Right lobe of liver (tissue), 6 donors: ENCODE data around the gene CDH1. TPM values are rescaled to one million over a fixed set of nuclear protein-coding genes. Genes with fewer than 3 reads are reported as not detected.

Experiments
- ATAC-seq, 4 donors: fragments of 200-7000 bp; cut with Tn5 transposase; one replicate each; pipeline ENCODE4 v1.9.1; 2020; ENCODE audit warnings: mild to moderate bottlenecking in 4 of 4, moderate library complexity in 4 of 4
- DNase-seq, 3 donors: peaks; one replicate each; pipeline ENCODE4 v3.0.0-alpha.2; 2020
- H3K27ac ChIP-seq, 3 donors: fragments of 200-600 bp; one replicate each; pipeline ENCODE4 v1.8.0; 2022
- H3K27me3 ChIP-seq, 2 donors: fragments of 200-600 bp; one replicate each; pipeline ENCODE4 v1.8.0; 2022
- H3K36me3 ChIP-seq, 4 donors: fragments of 200-600 bp; sonication (generic) in 1 of 4; one replicate each; pipeline versions ENCODE4 v1.5.1 to v1.8.0; 2017 to 2022; ENCODE audit warnings: control low read depth in 1 of 4
- H3K4me1 ChIP-seq, 4 donors: fragments of 200-600 bp; sonication (generic) in 1 of 4; one replicate each; pipeline versions ENCODE4 v1.5.1 to v1.8.0; 2017 to 2022; ENCODE audit warnings: control low read depth in 1 of 4
- H3K4me3 ChIP-seq, 3 donors: fragments of 200-600 bp; one replicate each; pipeline ENCODE4 v1.8.0; 2022
- H3K9me3 ChIP-seq, 4 donors: fragments of 200-600 bp; sonication (generic) in 1 of 4; one replicate each; pipeline versions ENCODE4 v1.5.1 to v1.8.0; 2017 to 2022; ENCODE audit warnings: control low read depth in 1 of 4
- CTCF ChIP-seq, 4 donors: fragments of 200-600 bp in 3 of 4; fragments of 450-650 bp in 1 of 4; IDR thresholded peaks; one replicate each; pipeline versions ENCODE4 v1.5.1 to v1.8.0; 2016 to 2022; ENCODE audit warnings: antibody characterized with exemption in 4 of 4, mild to moderate bottlenecking in 2 of 4
- POLR2A ChIP-seq: fragments of 450-650 bp; IDR thresholded peaks from one replicate; pipeline ENCODE4 v1.6.1; 2017; ENCODE audit warnings: antibody characterized with exemption, mild to moderate bottlenecking
- WGBS: methylation state at CpG from one replicate; pipeline ENCODE4 v1.1.6; 2018; ENCODE audit warnings: low coverage, low lambda C conversion rate; ENCODE audit not compliant: insufficient coverage; ENCODE audit errors: missing lambda C conversion rate; 5-methylcytosine and 5-hydroxymethylcytosine counted together
- intact Hi-C, 2 donors: fragments of 100-400 bp; cut with DNase I; formaldehyde crosslinking; loops; one replicate each; pipeline versions ENCODE4 v1.11.2 to v1.14.1; 2022
- total RNA-seq, 6 experiments: library from RNA; depleted of rRNA in 2 of 6; stranded (reverse); fragments of >200 nt in 2 of 6; fragmentation: NEBNext Ultra II Directional in 3 of 6; extraction: Animal tissue kit (Norgen Biotek cat#: 25700) in 3 of 6; gene quantifications; one replicate each; pipeline versions ENCODE4 v1.1.0 to v1.2.4, GENCODE V29; 2016 to 2023
- donor health status: DM: no; HTN: yes; CAD: no.
- donor health status: DM: no; HTN: no; CAD: no.
- donor health status: DM: no; HTN: no; CAD: no.
- donor health status: DM: no; HTN: yes; CAD: no.
- donor health status: DM: no; HTN: yes; CAD: no.

Gene CDH1
- total RNA-seq, 6 experiments from 2014 or later, result 54.3 to 130 (median 76.5) TPM

DNA sequence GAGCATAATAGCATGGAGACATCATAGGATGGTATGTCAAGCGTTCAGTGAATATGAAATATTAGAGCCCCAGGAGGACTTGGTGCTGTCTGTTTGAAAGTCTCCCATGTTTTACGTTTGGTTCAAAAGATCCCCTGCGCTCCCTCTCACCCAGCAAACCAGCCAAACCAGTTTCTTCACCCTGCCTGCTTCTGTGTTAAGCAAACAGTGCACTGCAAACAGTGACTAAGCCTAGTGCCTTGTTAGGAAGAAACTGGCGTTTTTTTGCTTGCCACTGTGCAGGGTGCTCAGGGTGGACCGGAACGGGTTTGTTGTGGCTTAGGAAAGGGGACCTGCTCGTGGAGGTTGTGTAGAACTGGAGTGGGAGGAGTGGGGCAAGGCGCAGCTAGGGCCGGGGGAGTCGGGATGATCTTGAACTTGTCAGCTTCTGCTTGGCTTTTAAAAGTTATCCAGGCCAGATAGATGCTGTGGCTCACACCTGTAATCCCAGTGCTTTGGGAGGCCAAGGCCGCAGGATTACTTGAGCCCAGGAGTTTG, 7.7 kb downstream of the CDH1 start:
- Histone ChIP-seq H3K9me3 (no peaks in the 10 kb centered on the region), H3K27me3 (no peaks in the 10 kb centered on the region), H3K4me1 (peaks cover 0 to 50% (median 19%) of the 10 kb centered on the region in 4 donors), H3K4me3 (peak overlapping the region in 2 of 3 donors; percentile 25 to 31), H3K27ac (peak overlapping the region; percentile 40 to 91 (median 81)), H3K36me3 (no peaks in the 10 kb centered on the region)
- intact Hi-C loops, result no loop called here
- peak; percentile 75 to 88 (median 81) for ATAC-seq
- WGBS, result 20% methylated on average over 11 of the region's 11 CpGs
- peak in 2 of 3 donors; percentile 64 to 76 for DNase-seq
- TF ChIP-seq POLR2A (no peak), CTCF (IDR thresholded peaks at IDR 0.05) (no peak)

- no peaks in the 10 kb centered on the region for H3K27me3 ChIP-seq
- H3K27ac ChIP-seq, result no peak overlapping the region
- peaks cover 0 to 29% (median 6%) of the 10 kb centered on the region in 4 donors for H3K4me1 ChIP-seq
- H3K4me3 ChIP-seq, result no peak overlapping the region
- no peak for DNase-seq
- ATAC-seq, result no peak
- intact Hi-C loops, result no loop called here
- no peaks in the 10 kb centered on the region for H3K9me3 ChIP-seq
- no peaks in the 10 kb centered on the region for H3K36me3 ChIP-seq
- TF ChIP-seq CTCF (IDR thresholded peaks at IDR 0.05) (no peak), POLR2A (no peak)
These were observed 9.9 kb downstream of the CDH1 start for GRCh38 chr16:68746951-68747350.

DNA sequence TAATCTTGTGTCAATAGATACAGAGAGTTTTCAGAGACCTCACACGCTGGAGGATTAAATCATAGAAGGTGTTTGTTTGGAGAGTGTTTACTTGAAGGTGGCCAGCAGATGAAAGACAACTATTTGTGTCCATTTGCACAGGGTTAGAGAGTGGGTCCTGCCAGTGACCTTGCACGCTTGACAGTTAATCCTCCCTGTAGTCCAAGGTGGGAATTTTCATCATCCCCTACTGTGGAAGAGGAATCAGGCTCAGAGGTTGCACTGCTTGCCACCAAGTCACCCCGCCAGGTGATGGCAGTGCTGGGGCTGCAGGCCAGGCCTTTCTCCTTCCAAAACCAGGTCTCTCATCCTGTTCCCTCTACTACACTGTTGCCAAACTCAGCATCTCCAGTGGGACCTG, 12.3 kb downstream of the CDH1 start:
- intact Hi-C loops, result no loop called here
- ATAC-seq, result peak; percentile 51 to 61 (median 54)

GRCh38 chr16:68750193-68750695, 13.2 kb downstream of the CDH1 start:
- TF ChIP-seq CTCF (IDR thresholded peaks at IDR 0.05) (no peak), POLR2A (no peak)
- no peaks in the 10 kb centered on the region for H3K9me3 ChIP-seq
- intact Hi-C loops, result no loop called here
- H3K36me3 ChIP-seq, result no peaks in the 10 kb centered on the region
- no peaks in the 10 kb centered on the region for H3K27me3 ChIP-seq
- peaks cover 0 to 15% (median 5%) of the 10 kb centered on the region in 4 donors for H3K4me1 ChIP-seq
- H3K4me3 ChIP-seq, result no peak overlapping the region
- H3K27ac ChIP-seq, result no peak overlapping the region
- ATAC-seq (no peak), DNase-seq (no peak)
- WGBS, result 59% methylated on average over 6 of the region's 8 CpGs

More for the DNA sequence above, 12.3 kb downstream of the CDH1 start:
- 71% methylated on average over 2 of the region's 3 CpGs for WGBS
- TF ChIP-seq POLR2A (no peak), CTCF (IDR thresholded peaks at IDR 0.05) (peak; percentile 22 to 41 (median 26))
- Histone ChIP-seq H3K36me3 (no peaks in the 10 kb centered on the region), H3K4me1 (peaks cover 0 to 20% (median 6%) of the 10 kb centered on the region in 4 donors), H3K27ac (peak overlapping the region in 1 of 3 donors; percentile 57), H3K4me3 (no peak overlapping the region), H3K27me3 (no peaks in the 10 kb centered on the region), H3K9me3 (no peaks in the 10 kb centered on the region)
- peak in 1 of 3 donors; percentile 39 for DNase-seq
